Gastrocnemius medialis (tissue), 4 donors: ENCODE data around the gene NLGN1. TPM values are rescaled to one million over a fixed set of nuclear protein-coding genes. Genes with fewer than 3 reads are reported as not detected.

Experiments
- ATAC-seq, 2 donors: fragments of 150-250 bp; one replicate each; pipeline ENCODE4 v1.9.1; 2016
- DNase-seq, 2 donors: peaks; one replicate each; pipeline ENCODE4 v3.0.0-alpha.2; 2019
- H3K27ac ChIP-seq, 4 donors: fragments of 200-600 bp; sonication (generic); 1 replicate in 1 of 4; 2 replicates in 3 of 4; pipeline ENCODE4 v1.5.1; 2016 to 2018; ENCODE audit warnings: mild to moderate bottlenecking in 2 of 4, moderate library complexity in 1 of 4
- H3K27me3 ChIP-seq, 3 donors: fragments of 200-600 bp; sonication (generic) in 2 of 3; 1 replicate in 1 of 3; 2 replicates in 2 of 3; pipeline versions ENCODE4 v1.5.1 to v1.6.0; 2016 to 2019; ENCODE audit warnings: mild to moderate bottlenecking in 1 of 3, moderate library complexity in 1 of 3
- H3K36me3 ChIP-seq, 2 donors: fragments of 200-600 bp; sonication (generic) in 1 of 2; one replicate each; pipeline ENCODE4 v1.5.1; 2017 to 2018
- H3K4me1 ChIP-seq, 2 donors: fragments of 200-600 bp; sonication (generic) in 1 of 2; one replicate each; pipeline ENCODE4 v1.5.1; 2016 to 2017; ENCODE audit warnings: mild to moderate bottlenecking in 2 of 2
- H3K4me3 ChIP-seq, 4 donors: fragments of 200-600 bp; sonication (generic) in 3 of 4; 1 replicate in 1 of 4; 2 replicates in 3 of 4; pipeline ENCODE4 v1.5.1; 2016 to 2019; ENCODE audit warnings: mild to moderate bottlenecking in 2 of 4
- H3K9me3 ChIP-seq, 3 donors: fragments of 200-600 bp; sonication (generic) in 2 of 3; 1 replicate in 1 of 3; 2 replicates in 2 of 3; pipeline ENCODE4 v1.5.1; 2016 to 2019
- CTCF ChIP-seq, 5 experiments: fragments of 450-650 bp in 3 of 5; fragments of 200-600 bp in 2 of 5; sonication (generic) in 2 of 5; IDR thresholded peaks in 4 of 5; conservative IDR thresholded peaks in 1 of 5; 1 replicate in 4 of 5; 2 replicates in 1 of 5; pipeline ENCODE4 v1.5.1; 2016 to 2019; ENCODE audit warnings: antibody characterized with exemption in 5 of 5, mild to moderate bottlenecking in 3 of 5, moderate library complexity in 3 of 5
- POLR2A ChIP-seq, 2 donors: fragments of 450-650 bp; IDR thresholded peaks; one replicate each; pipeline ENCODE4 v1.6.1; 2017; ENCODE audit warnings: antibody characterized with exemption in 2 of 2, mild to moderate bottlenecking in 2 of 2, moderate library complexity in 2 of 2
- in situ Hi-C, 4 donors: fragments of 200-750 bp; cut with MboI; loops; one replicate each; pipeline versions ENCODE4 v1.15.0 to v1.8.0; 2017; ENCODE audit warnings: low sequenced_read_pairs in 4 of 4
- intact Hi-C: fragments of 100-400 bp; cut with DNase I; formaldehyde crosslinking; loops from one replicate; pipeline ENCODE4 v1.15.1; 2023; ENCODE audit warnings: low total_unique reads
- total RNA-seq, 4 donors: library from RNA; depleted of rRNA; stranded (reverse); fragments of >200 nt; gene quantifications; one replicate each; pipeline versions ENCODE4 v1.1.0 to v1.2.3, GENCODE V29; 2016

Gene NLGN1
- total RNA-seq, 4 donors from 2014 or later, result 0.52 to 1.9 (median 1.1) TPM

- TF ChIP-seq CTCF (IDR thresholded peaks at IDR 0.05 in 4 of 5, conservative IDR thresholded peaks at IDR 0.05 in 1 of 5) (no peak), POLR2A (IDR thresholded peaks at IDR 0.05) (no peak)
- H3K27me3 ChIP-seq, result no peaks in the 10 kb centered on the region
- H3K9me3 ChIP-seq, result no peaks in the 10 kb centered on the region
- no peak overlapping the region for H3K4me3 ChIP-seq
- intact Hi-C loops, result no loop called here
- in situ Hi-C loops, result no loop called here
- no peaks in the 10 kb centered on the region for H3K36me3 ChIP-seq
- ATAC-seq (no peak), DNase-seq (no peak)
- no peak overlapping the region for H3K27ac ChIP-seq
- H3K4me1 ChIP-seq, result no peaks in the 10 kb centered on the region
Observed at GRCh38 chr3:173774294-173774693, 376.8 kb downstream of the NLGN1 start.

- DNase-seq, result no peak
- intact Hi-C loops, result no loop called here
- in situ Hi-C loops, result no loop called here
- no peak overlapping the region for H3K27ac ChIP-seq
- H3K4me1 ChIP-seq, result no peaks in the 10 kb centered on the region
- no peaks in the 10 kb centered on the region for H3K9me3 ChIP-seq
- no peaks in the 10 kb centered on the region for H3K36me3 ChIP-seq
- ATAC-seq, result no peak
- no peak overlapping the region for H3K4me3 ChIP-seq
- H3K27me3 ChIP-seq, result no peaks in the 10 kb centered on the region
- TF ChIP-seq POLR2A (IDR thresholded peaks at IDR 0.05), result no peak
- no peak for TF ChIP-seq CTCF (IDR thresholded peaks at IDR 0.05 in 4 of 5, conservative IDR thresholded peaks at IDR 0.05 in 1 of 5)
Observed at GRCh38 chr3:173778251-173778650, 380.7 kb downstream of the NLGN1 start.

- intact Hi-C loops (no loop called here), in situ Hi-C loops (no loop called here)
- H3K27ac ChIP-seq, result no peak overlapping the region
- H3K36me3 ChIP-seq, result no peaks in the 10 kb centered on the region
- H3K9me3 ChIP-seq, result no peaks in the 10 kb centered on the region
- H3K4me1 ChIP-seq, result no peaks in the 10 kb centered on the region
- ATAC-seq, result no peak
- no peak overlapping the region for H3K4me3 ChIP-seq
- no peak for TF ChIP-seq CTCF (IDR thresholded peaks at IDR 0.05 in 4 of 5, conservative IDR thresholded peaks at IDR 0.05 in 1 of 5)
- TF ChIP-seq POLR2A (IDR thresholded peaks at IDR 0.05), result no peak
- H3K27me3 ChIP-seq, result no peaks in the 10 kb centered on the region
- DNase-seq, result no peak
Observed at GRCh38 chr3:173780067-173780466, 382.5 kb downstream of the NLGN1 start.

GRCh38 chr3:173785004-173785403, 387.5 kb downstream of the NLGN1 start:
- Histone ChIP-seq H3K36me3 (no peaks in the 10 kb centered on the region), H3K9me3 (no peaks in the 10 kb centered on the region), H3K27me3 (no peaks in the 10 kb centered on the region), H3K4me1 (no peaks in the 10 kb centered on the region), H3K27ac (no peak overlapping the region), H3K4me3 (no peak overlapping the region)
- DNase-seq, result no peak
- intact Hi-C loops (no loop called here), in situ Hi-C loops (no loop called here)
- TF ChIP-seq POLR2A (IDR thresholded peaks at IDR 0.05) (no peak), CTCF (IDR thresholded peaks at IDR 0.05 in 4 of 5, conservative IDR thresholded peaks at IDR 0.05 in 1 of 5) (no peak)
- ATAC-seq, result no peak

- Histone ChIP-seq H3K27ac (no peak overlapping the region), H3K27me3 (no peaks in the 10 kb centered on the region), H3K36me3 (no peaks in the 10 kb centered on the region), H3K9me3 (no peaks in the 10 kb centered on the region), H3K4me1 (no peaks in the 10 kb centered on the region), H3K4me3 (no peak overlapping the region)
- ATAC-seq, result no peak
- in situ Hi-C loops (no loop called here), intact Hi-C loops (no loop called here)
- TF ChIP-seq POLR2A (IDR thresholded peaks at IDR 0.05) (no peak), CTCF (IDR thresholded peaks at IDR 0.05 in 4 of 5, conservative IDR thresholded peaks at IDR 0.05 in 1 of 5) (no peak)
- DNase-seq, result no peak
Observed at GRCh38 chr3:173789530-173790162, 392.1 kb downstream of the NLGN1 start.
